GM12874 (cell line): Measurements from ENCODE around the gene GALNT17.

Experiments
- TF ChIP-seq, protein P1 (sequence below): IDR thresholded peaks from 2 replicates; pipeline ENCODE4 v1.5.1; 2011; ENCODE audit warnings: low read depth, mild to moderate bottlenecking, control low read depth, low read length, moderate library complexity; ENCODE audit not compliant: insufficient read depth

GALNT17 gene

DNA sequence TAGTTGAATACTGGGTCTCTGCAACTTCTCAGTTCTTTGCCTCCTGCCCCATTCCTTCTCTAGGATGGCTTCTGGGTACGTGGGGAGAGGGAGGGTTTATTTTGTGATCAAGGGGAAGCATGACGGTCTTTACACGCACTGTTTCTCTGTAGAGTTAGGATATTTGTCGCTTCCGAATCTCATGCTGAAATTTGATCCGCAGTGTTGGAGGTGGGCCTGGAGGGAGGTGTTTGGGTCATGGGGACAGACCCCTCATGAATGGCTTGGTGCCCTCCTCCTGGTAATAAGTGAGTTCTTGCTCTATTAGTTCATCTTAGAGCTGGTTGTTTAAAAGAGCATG lies 311.2 kb downstream of the GALNT17 start:
- TF ChIP-seq, protein P1, sequence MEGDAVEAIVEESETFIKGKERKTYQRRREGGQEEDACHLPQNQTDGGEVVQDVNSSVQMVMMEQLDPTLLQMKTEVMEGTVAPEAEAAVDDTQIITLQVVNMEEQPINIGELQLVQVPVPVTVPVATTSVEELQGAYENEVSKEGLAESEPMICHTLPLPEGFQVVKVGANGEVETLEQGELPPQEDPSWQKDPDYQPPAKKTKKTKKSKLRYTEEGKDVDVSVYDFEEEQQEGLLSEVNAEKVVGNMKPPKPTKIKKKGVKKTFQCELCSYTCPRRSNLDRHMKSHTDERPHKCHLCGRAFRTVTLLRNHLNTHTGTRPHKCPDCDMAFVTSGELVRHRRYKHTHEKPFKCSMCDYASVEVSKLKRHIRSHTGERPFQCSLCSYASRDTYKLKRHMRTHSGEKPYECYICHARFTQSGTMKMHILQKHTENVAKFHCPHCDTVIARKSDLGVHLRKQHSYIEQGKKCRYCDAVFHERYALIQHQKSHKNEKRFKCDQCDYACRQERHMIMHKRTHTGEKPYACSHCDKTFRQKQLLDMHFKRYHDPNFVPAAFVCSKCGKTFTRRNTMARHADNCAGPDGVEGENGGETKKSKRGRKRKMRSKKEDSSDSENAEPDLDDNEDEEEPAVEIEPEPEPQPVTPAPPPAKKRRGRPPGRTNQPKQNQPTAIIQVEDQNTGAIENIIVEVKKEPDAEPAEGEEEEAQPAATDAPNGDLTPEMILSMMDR: no peak

DNA sequence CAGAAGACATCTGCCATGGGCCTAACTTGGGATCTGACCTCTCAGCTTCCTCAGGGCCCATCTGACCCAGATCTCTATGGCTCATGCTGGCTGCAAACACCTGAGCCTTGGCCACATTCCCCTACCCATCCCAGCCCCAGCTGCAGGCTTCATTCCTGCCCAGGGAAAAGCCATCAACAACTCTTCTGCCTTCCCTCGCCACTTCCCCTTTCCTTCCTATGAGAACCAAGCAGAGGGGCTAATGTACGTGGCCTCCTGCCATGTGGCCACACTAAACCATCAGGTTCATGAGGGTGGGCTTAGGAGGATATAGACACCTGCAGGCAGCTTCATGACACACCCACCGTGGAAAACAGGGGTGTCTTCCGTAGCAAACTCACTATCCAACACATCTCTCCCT lies 312.2 kb downstream of the GALNT17 start:
- TF ChIP-seq, protein P1: no peak

DNA sequence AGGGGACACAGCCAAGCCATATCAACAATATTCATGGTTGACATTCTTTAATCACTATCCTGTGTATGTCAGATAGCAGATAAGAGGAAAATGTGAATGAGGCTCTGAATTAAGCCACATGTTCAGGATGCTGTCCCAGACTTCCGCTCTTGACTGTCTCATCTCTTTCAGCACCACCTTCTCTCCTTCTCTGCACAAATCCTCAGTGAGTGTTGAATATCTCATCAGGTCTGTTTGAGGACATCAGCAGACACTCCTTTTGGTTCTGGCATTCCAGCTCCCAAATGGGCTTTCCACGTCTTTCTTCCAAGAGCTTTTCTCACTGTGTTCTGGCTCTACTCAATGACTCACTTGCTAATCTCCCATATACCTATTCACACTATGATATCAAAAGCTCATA lies 321.7 kb downstream of the GALNT17 start:
- TF ChIP-seq, protein P1: no peak

DNA sequence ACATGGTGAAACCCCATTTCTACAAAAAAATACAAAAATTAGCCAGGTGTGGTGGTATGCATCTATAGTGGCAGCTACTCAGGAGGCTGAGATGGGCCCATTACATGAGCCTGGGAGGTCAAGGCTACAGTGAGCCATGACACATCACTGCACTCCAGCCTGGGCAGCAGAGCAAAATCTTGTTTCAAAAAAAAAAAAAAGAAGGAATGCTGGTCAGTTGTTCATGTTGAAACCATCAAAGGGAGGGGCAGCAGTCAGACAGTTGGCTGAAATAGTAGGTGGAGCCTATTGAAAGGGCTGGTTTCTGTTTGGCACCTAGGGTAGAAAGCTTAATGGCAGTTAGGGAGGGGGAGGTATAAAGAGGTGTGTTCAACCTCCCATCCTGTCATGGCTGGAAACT lies 323.0 kb downstream of the GALNT17 start:
- TF ChIP-seq, protein P1: no peak

DNA sequence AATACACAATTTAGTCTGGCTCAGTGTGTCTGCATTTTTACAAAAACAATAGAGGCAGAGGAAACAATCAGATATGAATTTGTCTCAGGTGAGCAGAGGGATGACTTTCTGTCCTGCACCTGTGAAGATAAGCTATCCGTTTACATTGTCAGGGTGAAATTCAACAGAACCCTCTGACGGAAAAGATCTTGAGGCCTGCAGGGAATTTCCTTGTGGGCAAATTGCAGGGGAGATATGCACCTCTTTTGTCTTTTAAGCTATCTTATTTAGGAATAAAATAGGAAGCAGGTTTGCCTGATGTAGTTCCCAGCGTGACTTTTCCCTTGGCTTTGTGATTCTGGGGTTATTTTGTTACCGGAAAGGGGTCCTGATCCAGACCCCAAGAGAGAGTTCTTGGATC lies 325.1 kb downstream of the GALNT17 start:
- TF ChIP-seq, protein P1: no peak

DNA sequence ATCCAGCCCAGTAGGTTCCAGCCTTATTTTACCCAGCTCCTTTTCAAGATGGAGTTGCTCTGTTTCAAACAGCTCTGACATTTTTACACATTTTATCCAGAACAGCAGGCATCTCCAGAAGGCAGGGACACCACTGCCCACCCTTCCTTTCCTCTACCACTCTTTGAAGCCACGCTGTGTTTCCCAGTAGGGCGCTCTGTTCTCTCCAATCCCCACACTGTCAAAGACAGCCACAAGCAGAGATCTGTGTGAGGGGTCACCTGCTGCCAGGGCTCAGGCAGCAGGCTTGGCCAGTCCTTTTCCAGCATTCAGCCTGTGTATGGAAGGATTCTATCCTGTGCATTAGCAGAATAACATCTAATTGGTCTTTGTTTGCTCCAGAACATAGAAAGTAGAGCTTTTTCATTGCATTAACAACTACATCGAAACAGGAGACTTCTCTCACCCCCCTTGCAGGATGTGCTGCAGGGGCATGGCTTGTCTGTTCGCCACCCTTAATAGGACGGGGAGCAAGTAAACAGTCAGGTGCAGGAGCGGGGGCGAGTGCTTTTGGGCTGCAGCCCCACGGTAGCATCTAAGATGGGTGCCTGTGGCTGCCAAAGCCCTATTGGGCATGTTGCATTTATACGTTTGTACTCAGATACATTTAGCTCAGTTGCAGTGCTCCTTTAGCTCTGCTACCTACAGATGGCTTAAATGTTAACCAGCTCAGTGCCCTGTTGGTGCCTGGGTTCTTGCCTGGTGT lies 326.1 kb downstream of the GALNT17 start:
- TF ChIP-seq, protein P1: no peak

DNA sequence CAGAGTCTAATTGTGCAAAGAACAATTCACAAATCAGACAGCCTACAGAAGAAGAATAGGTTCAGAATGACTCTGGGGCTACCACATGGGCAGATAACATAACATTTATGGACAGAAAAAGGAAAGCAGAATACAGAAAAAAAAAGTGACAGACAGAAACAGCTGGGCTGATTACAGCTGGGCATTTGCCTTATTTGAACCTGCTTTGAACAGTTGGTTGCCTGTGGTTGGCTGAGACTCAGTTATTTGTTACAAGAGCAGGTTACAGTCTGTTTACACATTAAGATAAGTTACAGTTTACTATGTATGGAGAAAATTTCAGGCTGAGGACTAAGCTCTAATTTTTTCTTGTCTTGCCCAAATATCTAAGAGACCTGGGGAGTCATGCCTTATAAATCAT lies 327.2 kb downstream of the GALNT17 start:
- TF ChIP-seq, protein P1: no peak
